Right atrium auricular region (tissue), 2 donors: ENCODE results near the gene PDZD2. TPM values are rescaled to one million over a fixed set of nuclear protein-coding genes. Genes with fewer than 3 reads are reported as not detected.

ENCODE experiments used
- DNase-seq: peaks from one replicate; pipeline ENCODE4 v3.0.0-alpha.2; 2019; ENCODE audit warnings: low spot score
- H3K27ac ChIP-seq, 2 donors: fragments of 200-600 bp; sonication (generic); 1 replicate in 1 of 2; 2 replicates in 1 of 2; pipeline ENCODE4 v1.5.1; 2016 to 2019
- H3K27me3 ChIP-seq, 2 donors: fragments of 200-600 bp; sonication (generic); one replicate each; pipeline versions ENCODE4 v1.5.1 to v1.6.0; 2017 to 2019
- H3K36me3 ChIP-seq: fragments of 200-600 bp; sonication (generic); one replicate; pipeline ENCODE4 v1.5.1; 2016
- H3K4me1 ChIP-seq, 2 donors: fragments of 200-600 bp; sonication (generic); one replicate each; pipeline versions ENCODE4 v1.5.1 to v1.6.0; 2017 to 2019
- H3K4me3 ChIP-seq, 2 donors: fragments of 200-600 bp; sonication (generic); 1 replicate in 1 of 2; 2 replicates in 1 of 2; pipeline ENCODE4 v1.5.1; 2017 to 2019; ENCODE audit warnings: mild to moderate bottlenecking in 1 of 2, moderate library complexity in 1 of 2
- H3K9me3 ChIP-seq, 2 donors: fragments of 200-600 bp; sonication (generic); one replicate each; pipeline ENCODE4 v1.5.1; 2019
- total RNA-seq, 2 donors: library from RNA; depleted of rRNA; stranded (reverse); fragments of >200 nt; gene quantifications; one replicate each; pipeline ENCODE4 v1.1.0, GENCODE V29; 2016
- TF ChIP-seq, protein P1 (sequence below), 2 donors: fragments of 200-600 bp; sonication (generic); IDR thresholded peaks; one replicate each; pipeline ENCODE4 v1.5.1; 2019; ENCODE audit warnings: antibody characterized with exemption in 2 of 2

Gene PDZD2
- total RNA-seq, 2 donors from 2014 or later: 79.5 to 86.4 TPM

DNA sequence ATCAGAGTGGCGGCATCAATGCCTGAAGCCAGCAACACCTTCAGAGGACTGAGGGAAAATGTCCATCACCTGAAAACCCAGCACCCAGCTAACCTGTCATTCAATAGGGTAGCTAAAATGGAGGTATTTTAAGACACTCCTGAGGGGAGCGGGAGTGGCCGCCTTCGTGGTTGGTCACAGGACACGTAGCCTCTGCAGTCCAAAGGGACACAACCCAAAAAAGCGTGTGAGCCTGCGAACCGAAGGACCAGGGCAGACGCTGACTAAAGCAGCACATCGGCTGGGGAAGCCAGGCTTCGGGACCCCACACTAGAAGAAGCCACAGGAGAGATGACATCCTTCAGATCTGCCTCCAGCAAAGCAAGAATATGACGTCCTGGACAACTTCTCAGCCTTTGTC, 464.6 kb downstream of the PDZD2 start:
- H3K4me1 ChIP-seq: peaks cover 0 to 20% of the 10 kb centered on the region in 2 donors
- peaks cover 75% of the 10 kb centered on the region for H3K36me3 ChIP-seq
- TF ChIP-seq, protein P1, sequence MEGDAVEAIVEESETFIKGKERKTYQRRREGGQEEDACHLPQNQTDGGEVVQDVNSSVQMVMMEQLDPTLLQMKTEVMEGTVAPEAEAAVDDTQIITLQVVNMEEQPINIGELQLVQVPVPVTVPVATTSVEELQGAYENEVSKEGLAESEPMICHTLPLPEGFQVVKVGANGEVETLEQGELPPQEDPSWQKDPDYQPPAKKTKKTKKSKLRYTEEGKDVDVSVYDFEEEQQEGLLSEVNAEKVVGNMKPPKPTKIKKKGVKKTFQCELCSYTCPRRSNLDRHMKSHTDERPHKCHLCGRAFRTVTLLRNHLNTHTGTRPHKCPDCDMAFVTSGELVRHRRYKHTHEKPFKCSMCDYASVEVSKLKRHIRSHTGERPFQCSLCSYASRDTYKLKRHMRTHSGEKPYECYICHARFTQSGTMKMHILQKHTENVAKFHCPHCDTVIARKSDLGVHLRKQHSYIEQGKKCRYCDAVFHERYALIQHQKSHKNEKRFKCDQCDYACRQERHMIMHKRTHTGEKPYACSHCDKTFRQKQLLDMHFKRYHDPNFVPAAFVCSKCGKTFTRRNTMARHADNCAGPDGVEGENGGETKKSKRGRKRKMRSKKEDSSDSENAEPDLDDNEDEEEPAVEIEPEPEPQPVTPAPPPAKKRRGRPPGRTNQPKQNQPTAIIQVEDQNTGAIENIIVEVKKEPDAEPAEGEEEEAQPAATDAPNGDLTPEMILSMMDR (IDR thresholded peaks at IDR 0.05): no peak
- no peaks in the 10 kb centered on the region for H3K27me3 ChIP-seq
- DNase-seq: no peak
- H3K27ac ChIP-seq: no peak overlapping the region
- no peak overlapping the region for H3K4me3 ChIP-seq
- H3K9me3 ChIP-seq: no peaks in the 10 kb centered on the region

DNA sequence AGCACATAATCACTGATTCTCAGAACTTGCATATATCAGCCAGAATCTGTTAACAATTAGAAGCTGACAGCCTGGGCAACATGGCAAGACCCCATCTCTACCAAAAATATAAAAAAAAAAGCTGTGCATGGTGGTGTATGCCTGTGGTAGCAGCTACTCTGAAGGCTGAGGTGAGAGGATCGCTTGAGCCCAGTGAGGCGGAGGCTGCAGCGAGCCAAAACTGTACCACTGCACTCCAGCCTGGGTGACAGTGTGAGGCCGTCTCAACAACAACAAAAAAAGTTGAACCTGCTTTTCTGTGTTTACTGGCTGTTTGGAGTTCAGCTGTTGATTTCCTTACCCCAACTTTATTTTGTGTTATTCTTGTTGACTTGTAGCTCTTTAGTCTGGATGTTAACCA, 468.4 kb downstream of the PDZD2 start:
- no peak for DNase-seq
- peaks cover 76% of the 10 kb centered on the region for H3K36me3 ChIP-seq
- no peak overlapping the region for H3K4me3 ChIP-seq

DNA sequence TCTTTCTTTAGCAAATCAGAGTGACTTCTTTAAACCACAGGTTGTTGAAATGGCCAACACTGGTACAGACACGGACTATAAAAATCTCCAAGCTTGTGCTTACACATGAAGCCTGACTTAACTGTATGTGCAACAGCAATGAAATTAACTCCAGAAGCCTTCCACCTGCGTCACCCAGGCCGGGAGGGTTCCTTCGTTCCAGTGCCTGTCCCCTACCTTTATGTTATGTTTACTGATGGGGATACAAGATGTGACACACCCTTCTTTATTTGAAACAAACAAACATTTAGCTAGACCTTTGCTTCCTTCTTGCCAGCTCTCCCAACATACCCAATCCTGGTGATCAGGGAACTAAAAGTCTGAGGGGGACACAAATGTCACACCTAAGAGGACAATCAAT, 469.2 kb downstream of the PDZD2 start:
- Histone ChIP-seq H3K4me1 (no peaks in the 10 kb centered on the region), H3K27me3 (no peaks in the 10 kb centered on the region), H3K4me3 (no peak overlapping the region), H3K27ac (no peak overlapping the region), H3K36me3 (peaks cover 70% of the 10 kb centered on the region), H3K9me3 (no peaks in the 10 kb centered on the region)
- DNase-seq: no peak
- TF ChIP-seq, protein P1 (IDR thresholded peaks at IDR 0.05): no peak

More for the DNA sequence above, 468.4 kb downstream of the PDZD2 start:
- H3K27ac ChIP-seq: no peak overlapping the region
- no peaks in the 10 kb centered on the region for H3K4me1 ChIP-seq
- TF ChIP-seq, protein P1 (IDR thresholded peaks at IDR 0.05): no peak
- no peaks in the 10 kb centered on the region for H3K9me3 ChIP-seq
- H3K27me3 ChIP-seq: no peaks in the 10 kb centered on the region

DNA sequence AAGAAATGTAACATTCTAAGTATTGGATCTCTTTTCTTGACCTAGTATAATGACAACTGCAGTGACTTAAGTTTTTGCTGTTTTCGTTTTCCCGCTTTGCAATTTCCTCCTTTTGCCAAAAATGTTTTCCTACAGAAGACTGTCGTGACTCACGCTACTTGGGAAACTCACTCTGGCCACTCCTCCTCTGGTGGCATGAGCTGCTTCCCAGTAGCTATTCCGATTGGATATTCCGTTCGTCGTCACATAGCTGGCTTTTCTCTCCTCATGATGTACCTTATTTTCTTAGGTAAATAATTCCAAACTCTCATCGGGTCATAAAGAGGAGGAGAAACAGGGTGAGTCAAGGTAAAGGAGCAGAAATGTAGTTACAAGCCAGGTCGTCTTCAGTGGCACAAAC, 470.3 kb downstream of the PDZD2 start:
- Histone ChIP-seq H3K27ac (no peak overlapping the region), H3K27me3 (no peaks in the 10 kb centered on the region), H3K4me3 (no peak overlapping the region), H3K36me3 (peaks cover 60% of the 10 kb centered on the region), H3K9me3 (no peaks in the 10 kb centered on the region), H3K4me1 (no peaks in the 10 kb centered on the region)
- TF ChIP-seq, protein P1 (IDR thresholded peaks at IDR 0.05): no peak
- DNase-seq: no peak

DNA sequence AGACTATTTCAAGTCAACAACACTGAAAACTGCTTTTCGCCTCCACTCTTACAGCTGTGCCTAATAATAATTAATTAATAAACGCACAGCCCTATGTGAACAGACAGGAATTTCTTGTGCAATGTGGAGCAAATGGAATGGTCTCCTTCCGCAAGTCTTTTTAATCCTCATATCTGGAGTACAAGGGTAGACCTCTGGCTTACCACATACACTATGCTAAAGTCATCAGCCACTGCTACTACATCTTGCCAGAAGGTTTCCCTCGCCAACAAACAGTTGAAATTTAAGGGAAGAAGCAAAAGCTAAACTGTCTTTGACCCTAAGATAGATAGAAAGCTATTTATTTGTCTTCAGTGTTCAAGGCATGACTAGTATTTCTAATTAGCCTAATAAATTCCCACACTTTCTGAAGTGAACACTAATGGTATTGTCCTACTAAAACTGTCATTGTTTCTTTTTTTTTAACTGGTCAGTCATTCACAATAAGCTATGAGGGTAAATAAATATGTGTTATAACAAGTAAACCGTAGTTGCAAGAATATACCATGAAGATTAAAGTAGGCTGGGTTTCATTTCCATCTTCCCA, 471.3 kb downstream of the PDZD2 start:
- Histone ChIP-seq H3K27ac (no peak overlapping the region), H3K9me3 (no peaks in the 10 kb centered on the region), H3K27me3 (no peaks in the 10 kb centered on the region), H3K36me3 (peaks cover 53% of the 10 kb centered on the region), H3K4me1 (no peaks in the 10 kb centered on the region), H3K4me3 (no peak overlapping the region)
- no peak for DNase-seq
- TF ChIP-seq, protein P1 (IDR thresholded peaks at IDR 0.05): no peak

DNA sequence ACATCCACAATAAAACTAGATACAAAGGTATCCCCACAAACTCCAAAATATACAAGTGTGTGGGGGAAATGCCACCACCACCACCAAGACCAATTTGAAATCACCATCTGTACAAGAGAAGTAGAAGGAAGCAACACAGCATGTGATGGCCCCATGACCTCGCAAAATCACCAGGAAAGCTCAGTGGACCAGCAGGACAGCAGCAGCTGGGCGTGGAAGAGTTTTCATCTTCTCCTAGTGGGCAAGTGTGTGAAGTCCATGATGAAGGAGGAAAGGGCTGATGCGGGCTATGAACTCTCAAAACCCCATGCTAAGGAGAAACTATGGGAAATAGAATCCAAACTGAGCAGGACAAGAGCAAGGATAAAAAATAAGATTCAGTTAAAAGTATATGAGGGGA, 477.1 kb downstream of the PDZD2 start:
- TF ChIP-seq, protein P1 (IDR thresholded peaks at IDR 0.05): no peak
- peaks cover 30% of the 10 kb centered on the region for H3K36me3 ChIP-seq
- DNase-seq: no peak
- H3K27ac ChIP-seq: no peak overlapping the region
- H3K27me3 ChIP-seq: no peaks in the 10 kb centered on the region
- no peaks in the 10 kb centered on the region for H3K9me3 ChIP-seq
- no peak overlapping the region for H3K4me3 ChIP-seq
- no peaks in the 10 kb centered on the region for H3K4me1 ChIP-seq
